DOHH2 (cell line): ENCODE data around the gene TMEM18.

ENCODE experiments used
- H3F3A ChIP-seq: fragments of 200-600 bp; sonication (generic), shearing (Covaris generic); 2 replicates; pipeline ENCODE4 v1.6.0; 2016; ENCODE audit warnings: antibody characterized with exemption, mild to moderate bottlenecking; ENCODE audit not compliant: control insufficient read depth, insufficient read depth
- H3K27ac ChIP-seq: fragments of 200-600 bp; sonication (generic); 2 replicates; pipeline ENCODE4 v1.5.1; 2014; ENCODE audit warnings: low read depth, mild to moderate bottlenecking, low read length, moderate library complexity
- H3K27me3 ChIP-seq: fragments of 200-600 bp; sonication (generic); 2 replicates; pipeline ENCODE4 v1.6.1; 2014; ENCODE audit warnings: mild to moderate bottlenecking, low read length, mixed read lengths; ENCODE audit not compliant: control insufficient read depth
- H3K36me3 ChIP-seq: fragments of 200-600 bp; sonication (generic); 2 replicates; pipeline ENCODE4 v1.6.1; 2014; ENCODE audit warnings: mild to moderate bottlenecking, low read length, moderate library complexity, mixed read lengths; ENCODE audit not compliant: control insufficient read depth
- H3K4me1 ChIP-seq: fragments of 200-600 bp; sonication (generic); 2 replicates; pipeline ENCODE4 v1.6.1; 2014; ENCODE audit warnings: mild to moderate bottlenecking, low read length, mixed read lengths; ENCODE audit not compliant: control insufficient read depth
- H3K4me2 ChIP-seq: fragments of 200-600 bp; sonication (generic); 2 replicates; pipeline ENCODE4 v1.6.0; 2014; ENCODE audit warnings: mild to moderate bottlenecking, low read length, moderate library complexity
- H3K4me3 ChIP-seq: fragments of 200-600 bp; sonication (generic); 2 replicates; pipeline ENCODE4 v1.5.1; 2014; ENCODE audit warnings: mild to moderate bottlenecking, low read length, mixed read lengths
- H3K79me2 ChIP-seq: fragments of 200-600 bp; sonication (generic); 2 replicates; pipeline ENCODE4 v1.6.1; 2014; ENCODE audit warnings: mild to moderate bottlenecking, low read length, mixed read lengths; ENCODE audit not compliant: control insufficient read depth
- H3K9me2 ChIP-seq: fragments of 200-600 bp; sonication (generic); replicated peaks from 2 replicates; pipeline ENCODE4 v1.6.1; 2014; ENCODE audit warnings: mild to moderate bottlenecking, low read length, mixed read lengths; ENCODE audit not compliant: control insufficient read depth
- H3K9me3 ChIP-seq: fragments of 200-600 bp; sonication (generic); 2 replicates; pipeline ENCODE4 v1.6.1; 2014; ENCODE audit warnings: antibody characterized with exemption, low read length, mixed read lengths; ENCODE audit not compliant: control insufficient read depth, insufficient read depth
- H4K20me1 ChIP-seq: fragments of 200-600 bp; sonication (generic); 2 replicates; pipeline ENCODE4 v1.6.0; 2014; ENCODE audit warnings: low read depth, mild to moderate bottlenecking, antibody characterized with exemption, low read length, moderate library complexity; ENCODE audit not compliant: control insufficient read depth, insufficient read depth
- EZH2phosphoT487 ChIP-seq: fragments of 200-600 bp; sonication (generic); IDR thresholded peaks from 2 replicates; pipeline ENCODE4 v1.6.1; 2017; ENCODE audit warnings: borderline replicate concordance, mild to moderate bottlenecking, antibody characterized with exemption, low read length, moderate library complexity, mixed read lengths
- TF ChIP-seq, protein P1 (sequence below): fragments of 200-600 bp; sonication (generic); IDR thresholded peaks from one replicate; pipeline ENCODE4 v1.5.1; 2014; ENCODE audit warnings: antibody characterized with exemption, mild to moderate bottlenecking, low read depth, low read length; ENCODE audit not compliant: poor library complexity, severe bottlenecking

TMEM18 gene

DNA sequence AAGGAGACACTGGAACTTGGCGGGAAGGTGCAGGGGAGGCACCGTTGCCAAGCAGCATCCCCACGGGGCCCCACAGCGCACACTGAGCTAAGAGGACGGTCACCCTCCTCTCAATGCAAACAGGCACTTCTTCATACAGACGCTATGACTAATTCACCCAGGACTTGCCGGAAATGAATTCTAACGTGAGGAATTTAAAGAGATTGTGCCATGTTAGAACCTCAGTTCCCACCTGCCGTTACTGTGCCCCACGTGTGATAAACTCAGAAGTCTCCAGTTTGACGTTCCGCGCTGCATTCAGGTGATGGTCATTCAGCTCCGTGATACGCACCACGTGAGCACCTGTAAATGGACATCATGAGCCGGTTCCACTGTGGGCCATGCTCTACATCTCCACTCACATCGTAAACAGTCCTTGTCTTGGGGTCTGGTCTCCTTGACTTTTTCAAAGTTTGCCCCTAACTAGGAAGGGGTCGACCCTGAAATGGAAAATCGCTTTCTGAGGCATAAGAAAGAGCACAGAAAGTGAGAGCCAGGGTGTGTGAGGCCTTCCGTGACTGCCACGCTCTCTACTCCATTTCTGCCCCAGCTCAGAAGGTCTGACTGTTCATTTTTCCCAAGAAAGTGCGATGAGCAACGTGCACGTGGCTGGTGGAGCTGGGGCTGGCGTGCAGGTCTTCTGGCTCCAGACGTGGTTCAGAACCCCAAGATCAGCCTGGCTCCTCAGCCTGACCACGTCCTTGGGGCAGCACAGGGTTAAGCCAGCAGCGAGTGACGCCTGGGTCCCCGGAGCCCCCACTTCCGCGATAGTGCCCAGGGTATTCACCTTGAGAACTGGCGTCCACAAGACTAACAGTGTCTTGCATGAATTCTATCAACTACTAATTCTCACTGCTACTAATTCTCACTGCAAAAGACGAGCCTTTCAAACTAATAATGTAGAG, 35.1 kb downstream of the TMEM18 start:
- Histone ChIP-seq H3K9me2 (no peaks in the 10 kb centered on the region), H3K4me2 (no peak overlapping the region), H3K27ac (no peak overlapping the region), H3K27me3 (no peaks in the 10 kb centered on the region), H3K4me3 (no peak overlapping the region), H3K9me3 (no peaks in the 10 kb centered on the region), H3K4me1 (no peaks in the 10 kb centered on the region), H3K79me2 (no peaks in the 10 kb centered on the region), H3K36me3 (no peaks in the 10 kb centered on the region), H4K20me1 (no peaks in the 10 kb centered on the region), H3F3A (no peaks in the 10 kb centered on the region)
- TF ChIP-seq EZH2phosphoT487 = no peak
- TF ChIP-seq, protein P1, sequence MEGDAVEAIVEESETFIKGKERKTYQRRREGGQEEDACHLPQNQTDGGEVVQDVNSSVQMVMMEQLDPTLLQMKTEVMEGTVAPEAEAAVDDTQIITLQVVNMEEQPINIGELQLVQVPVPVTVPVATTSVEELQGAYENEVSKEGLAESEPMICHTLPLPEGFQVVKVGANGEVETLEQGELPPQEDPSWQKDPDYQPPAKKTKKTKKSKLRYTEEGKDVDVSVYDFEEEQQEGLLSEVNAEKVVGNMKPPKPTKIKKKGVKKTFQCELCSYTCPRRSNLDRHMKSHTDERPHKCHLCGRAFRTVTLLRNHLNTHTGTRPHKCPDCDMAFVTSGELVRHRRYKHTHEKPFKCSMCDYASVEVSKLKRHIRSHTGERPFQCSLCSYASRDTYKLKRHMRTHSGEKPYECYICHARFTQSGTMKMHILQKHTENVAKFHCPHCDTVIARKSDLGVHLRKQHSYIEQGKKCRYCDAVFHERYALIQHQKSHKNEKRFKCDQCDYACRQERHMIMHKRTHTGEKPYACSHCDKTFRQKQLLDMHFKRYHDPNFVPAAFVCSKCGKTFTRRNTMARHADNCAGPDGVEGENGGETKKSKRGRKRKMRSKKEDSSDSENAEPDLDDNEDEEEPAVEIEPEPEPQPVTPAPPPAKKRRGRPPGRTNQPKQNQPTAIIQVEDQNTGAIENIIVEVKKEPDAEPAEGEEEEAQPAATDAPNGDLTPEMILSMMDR = no peak

DNA sequence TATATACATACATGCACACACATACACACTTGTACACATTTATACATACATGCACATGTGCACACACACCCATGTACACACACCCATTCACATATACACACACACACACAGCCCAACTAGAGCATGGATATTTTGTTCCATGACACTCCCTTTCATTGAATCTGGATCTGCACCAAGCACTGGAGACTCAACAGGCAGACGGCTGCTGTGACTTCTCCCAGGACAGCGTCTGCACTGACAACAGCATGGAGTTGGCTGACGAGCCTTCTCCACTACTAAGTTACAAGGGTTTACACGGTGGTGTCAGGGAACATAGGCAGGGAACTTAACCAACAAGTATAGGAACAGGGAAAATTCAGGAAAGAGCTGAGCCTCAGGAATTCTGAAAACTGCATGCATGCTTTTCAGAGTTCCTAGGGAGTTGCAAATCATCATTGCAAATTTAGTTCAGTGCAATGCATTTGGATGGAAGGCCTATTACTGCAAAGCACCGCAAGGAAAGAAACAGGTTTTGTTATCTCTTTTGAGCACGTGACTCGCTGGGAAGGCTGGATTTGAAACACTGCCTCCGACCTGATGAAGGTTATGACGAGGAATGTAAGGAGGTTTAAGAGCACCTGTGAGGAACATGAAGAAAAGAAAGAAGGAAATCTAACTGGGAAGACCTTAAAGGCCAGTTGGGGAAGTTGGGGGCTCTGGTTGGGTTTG, 35.9 kb downstream of the TMEM18 start:
- H3K4me2 ChIP-seq = no peak overlapping the region

DNA sequence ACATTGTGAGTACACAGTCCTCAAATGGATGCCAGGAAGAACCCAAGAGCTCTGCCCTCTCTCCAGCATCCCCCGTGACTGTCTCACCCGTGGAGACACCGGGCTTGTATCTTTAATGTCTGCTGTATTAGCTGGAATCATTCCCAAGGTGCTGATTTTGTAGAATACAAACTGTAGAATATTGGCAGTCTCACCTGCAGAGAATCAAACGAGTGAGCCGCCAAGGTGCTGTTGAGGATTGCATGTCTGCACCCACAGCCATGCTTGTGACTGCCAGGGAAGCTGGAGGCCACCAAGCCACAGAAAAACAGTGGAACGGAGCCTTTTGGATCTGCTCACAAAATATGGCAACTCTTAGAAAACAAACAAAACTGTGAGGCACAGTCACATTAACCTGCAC, 37.5 kb downstream of the TMEM18 start:
- Histone ChIP-seq H3K4me1 (no peaks in the 10 kb centered on the region), H3K9me2 (no peaks in the 10 kb centered on the region), H3K27me3 (no peaks in the 10 kb centered on the region), H4K20me1 (no peaks in the 10 kb centered on the region), H3K27ac (no peak overlapping the region), H3K4me3 (no peak overlapping the region), H3F3A (no peaks in the 10 kb centered on the region), H3K9me3 (no peaks in the 10 kb centered on the region), H3K36me3 (no peaks in the 10 kb centered on the region), H3K4me2 (no peak overlapping the region), H3K79me2 (no peaks in the 10 kb centered on the region)
- no peak for TF ChIP-seq EZH2phosphoT487
- TF ChIP-seq, protein P1 = no peak

More for the DNA sequence above, 35.9 kb downstream of the TMEM18 start:
- Histone ChIP-seq H3K27me3 (no peaks in the 10 kb centered on the region), H3K4me1 (no peaks in the 10 kb centered on the region), H4K20me1 (no peaks in the 10 kb centered on the region), H3K79me2 (no peaks in the 10 kb centered on the region), H3K4me3 (no peak overlapping the region), H3K9me3 (no peaks in the 10 kb centered on the region), H3K9me2 (no peaks in the 10 kb centered on the region), H3F3A (no peaks in the 10 kb centered on the region), H3K27ac (no peak overlapping the region), H3K36me3 (no peaks in the 10 kb centered on the region)
- no peak for TF ChIP-seq EZH2phosphoT487
- TF ChIP-seq, protein P1 = no peak
